Gastroesophageal sphincter (tissue), 4 donors: ENCODE results near the gene CEP63. TPM values are rescaled to one million over a fixed set of nuclear protein-coding genes. Genes with fewer than 3 reads are reported as not detected.
A peak's percentile ranks its signal among the peaks of the same experiment; 100 is the strongest.

Experiments used
- ATAC-seq: fragments of 150-250 bp; one replicate; pipeline ENCODE4 v1.9.1; 2016; ENCODE audit warnings: mild to moderate bottlenecking, moderate library complexity
- H3K27ac ChIP-seq, 4 donors: fragments of 200-600 bp; sonication (generic) in 3 of 4; 1 replicate in 3 of 4; 2 replicates in 1 of 4; pipeline ENCODE4 v1.5.1; 2016 to 2019
- H3K27me3 ChIP-seq: fragments of 200-600 bp; sonication (generic); one replicate; pipeline ENCODE4 v1.5.1; 2019
- H3K36me3 ChIP-seq, 2 donors: fragments of 200-600 bp; sonication (generic); one replicate each; pipeline ENCODE4 v1.5.1; 2019; ENCODE audit warnings: control low read depth in 1 of 2
- H3K4me1 ChIP-seq, 3 donors: fragments of 200-600 bp; sonication (generic); 1 replicate in 2 of 3; 2 replicates in 1 of 3; pipeline ENCODE4 v1.5.1; 2016 to 2019; ENCODE audit warnings: control low read depth in 2 of 3
- H3K4me3 ChIP-seq, 2 donors: fragments of 200-600 bp; sonication (generic); one replicate each; pipeline ENCODE4 v1.5.1; 2019; ENCODE audit warnings: mild to moderate bottlenecking in 1 of 2, moderate library complexity in 1 of 2
- H3K9me3 ChIP-seq, 3 donors: fragments of 200-600 bp; sonication (generic); one replicate each; pipeline ENCODE4 v1.5.1; 2017 to 2019; ENCODE audit warnings: control low read depth in 2 of 3
- EP300 ChIP-seq: sonication (generic); formaldehyde crosslinking; IDR thresholded peaks from one replicate; pipeline ENCODE4 v1.6.1; 2017; ENCODE audit warnings: antibody characterized with exemption, mild to moderate bottlenecking
- POLR2A ChIP-seq, 2 donors: fragments of 450-650 bp; IDR thresholded peaks; one replicate each; pipeline ENCODE4 v1.6.1; 2017; ENCODE audit warnings: antibody characterized with exemption in 2 of 2, mild to moderate bottlenecking in 2 of 2, moderate library complexity in 1 of 2
- POLR2AphosphoS5 ChIP-seq: sonication (generic); formaldehyde crosslinking; IDR thresholded peaks from one replicate; pipeline ENCODE4 v1.6.1; 2017; ENCODE audit warnings: antibody characterized with exemption
- WGBS, 2 donors: methylation state at CpG; one replicate each; pipeline ENCODE4 v1.1.5; 2018; ENCODE audit warnings: low coverage in 1 of 2; 5-methylcytosine and 5-hydroxymethylcytosine counted together
- total RNA-seq, 4 donors: library from RNA; depleted of rRNA; stranded (reverse); fragments of >200 nt; gene quantifications; one replicate each; pipeline ENCODE4 v1.1.0, GENCODE V29; 2016
- TF ChIP-seq, protein P1 (sequence below), 4 experiments: fragments of 200-600 bp in 2 of 4; fragments of 450-650 bp in 2 of 4; sonication (generic) in 1 of 4; IDR thresholded peaks; one replicate each; pipeline ENCODE4 v1.5.1; 2017 to 2019; ENCODE audit warnings: antibody characterized with exemption in 4 of 4, mild to moderate bottlenecking in 2 of 4, moderate library complexity in 2 of 4

The CEP63 gene
- total RNA-seq, 4 donors from 2014 or later = 17.9 to 30.1 (median 25.9) TPM

- no peaks in the 10 kb centered on the region for H3K27me3 ChIP-seq
- H3K4me3 ChIP-seq = no peak overlapping the region
- H3K27ac ChIP-seq = no peak overlapping the region
- no peaks in the 10 kb centered on the region for H3K9me3 ChIP-seq
- ATAC-seq = no peak
- TF ChIP-seq, protein P1, sequence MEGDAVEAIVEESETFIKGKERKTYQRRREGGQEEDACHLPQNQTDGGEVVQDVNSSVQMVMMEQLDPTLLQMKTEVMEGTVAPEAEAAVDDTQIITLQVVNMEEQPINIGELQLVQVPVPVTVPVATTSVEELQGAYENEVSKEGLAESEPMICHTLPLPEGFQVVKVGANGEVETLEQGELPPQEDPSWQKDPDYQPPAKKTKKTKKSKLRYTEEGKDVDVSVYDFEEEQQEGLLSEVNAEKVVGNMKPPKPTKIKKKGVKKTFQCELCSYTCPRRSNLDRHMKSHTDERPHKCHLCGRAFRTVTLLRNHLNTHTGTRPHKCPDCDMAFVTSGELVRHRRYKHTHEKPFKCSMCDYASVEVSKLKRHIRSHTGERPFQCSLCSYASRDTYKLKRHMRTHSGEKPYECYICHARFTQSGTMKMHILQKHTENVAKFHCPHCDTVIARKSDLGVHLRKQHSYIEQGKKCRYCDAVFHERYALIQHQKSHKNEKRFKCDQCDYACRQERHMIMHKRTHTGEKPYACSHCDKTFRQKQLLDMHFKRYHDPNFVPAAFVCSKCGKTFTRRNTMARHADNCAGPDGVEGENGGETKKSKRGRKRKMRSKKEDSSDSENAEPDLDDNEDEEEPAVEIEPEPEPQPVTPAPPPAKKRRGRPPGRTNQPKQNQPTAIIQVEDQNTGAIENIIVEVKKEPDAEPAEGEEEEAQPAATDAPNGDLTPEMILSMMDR (IDR thresholded peaks at IDR 0.05) = no peak
- no peak for TF ChIP-seq POLR2AphosphoS5
- whole genome bisulfite sequencing, 2 donors = 90% methylated on average over 2 of the region's 2 CpGs; no CpG with 5 or more reads in 1 of the 2 donors
- peaks cover 0 to 14% (median 0%) of the 10 kb centered on the region in 3 donors for H3K4me1 ChIP-seq
- H3K36me3 ChIP-seq = no peaks in the 10 kb centered on the region
Measured at GRCh38 chr3:134597390-134597970, 111.6 kb downstream of the CEP63 start.

DNA sequence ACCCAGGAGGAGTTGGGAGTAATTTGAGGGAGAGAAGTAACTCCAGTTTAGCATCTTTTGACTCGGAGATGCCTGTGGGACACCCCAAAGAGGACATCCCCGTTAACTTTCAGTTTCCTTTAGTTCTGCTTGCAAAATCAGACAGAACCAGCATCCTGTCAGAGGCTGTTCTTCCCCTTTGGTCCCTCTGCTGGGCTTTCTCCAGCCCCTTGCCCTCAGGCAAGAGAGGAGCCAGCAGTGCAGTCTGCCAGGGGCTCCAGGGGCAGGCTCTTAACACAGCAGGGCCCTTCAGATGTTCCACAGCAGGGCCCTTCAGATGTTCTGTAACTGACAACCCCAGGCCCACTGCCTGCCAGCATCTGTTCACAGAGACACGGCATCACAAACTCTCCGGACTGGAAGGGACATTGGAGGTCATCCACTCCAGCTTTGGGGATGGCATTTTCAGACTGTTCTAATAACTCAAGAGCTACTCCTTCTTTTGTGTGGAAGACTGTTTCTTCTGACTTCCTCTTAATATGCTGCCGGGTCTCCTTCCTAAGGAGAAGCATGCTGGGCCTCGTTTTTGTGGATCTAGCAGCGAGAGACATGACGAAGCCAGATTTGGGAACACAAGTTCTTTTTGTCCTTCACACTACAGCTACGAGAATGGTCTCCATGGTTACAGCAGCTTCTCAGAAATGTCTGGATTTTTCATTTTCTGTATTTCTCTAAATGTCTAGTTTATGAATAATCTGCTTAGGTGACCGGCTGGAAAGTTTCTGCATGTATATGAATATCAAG lies 113.1 kb downstream of the CEP63 start:
- Histone ChIP-seq H3K27me3 (no peaks in the 10 kb centered on the region), H3K4me3 (no peak overlapping the region), H3K4me1 (peaks cover 0 to 14% (median 0%) of the 10 kb centered on the region in 3 donors), H3K27ac (no peak overlapping the region), H3K9me3 (no peaks in the 10 kb centered on the region), H3K36me3 (peaks cover 0 to 11% of the 10 kb centered on the region in 2 donors)
- TF ChIP-seq EP300 = no peak
- TF ChIP-seq POLR2A (IDR thresholded peaks at IDR 0.05) = no peak
- no peak for TF ChIP-seq POLR2AphosphoS5
- TF ChIP-seq, protein P1 (IDR thresholded peaks at IDR 0.05) = no peak
- ATAC-seq = no peak
- WGBS, 2 donors = 63 to 69% methylated on average over 7 to 9 of the region's 10 CpGs

GRCh38 chr3:134600206-134600605 lies 114.3 kb downstream of the CEP63 start:
- WGBS, 2 donors = 40 to 56% methylated on average over 1 of the region's 1 CpG
- no peak for ATAC-seq
- TF ChIP-seq POLR2A (IDR thresholded peaks at IDR 0.05) (no peak), POLR2AphosphoS5 (no peak), EP300 (no peak)
- TF ChIP-seq, protein P1 (IDR thresholded peaks at IDR 0.05) = no peak
- Histone ChIP-seq H3K36me3 (peaks cover 0 to 14% of the 10 kb centered on the region in 2 donors), H3K27me3 (no peaks in the 10 kb centered on the region), H3K9me3 (no peaks in the 10 kb centered on the region), H3K4me1 (peaks cover 0 to 14% (median 0%) of the 10 kb centered on the region in 3 donors), H3K27ac (no peak overlapping the region), H3K4me3 (no peak overlapping the region)

GRCh38 chr3:134600685-134601463 lies 115.0 kb downstream of the CEP63 start:
- peak; percentile 71 for ATAC-seq
- 1 to 18% methylated on average over 24 of the region's 31 CpGs for WGBS, 2 donors
- Histone ChIP-seq H3K4me3 (peak overlapping the region in 1 of 2 donors; percentile 20), H3K27me3 (no peaks in the 10 kb centered on the region), H3K9me3 (no peaks in the 10 kb centered on the region), H3K27ac (no peak overlapping the region), H3K36me3 (peaks cover 0 to 17% of the 10 kb centered on the region in 2 donors), H3K4me1 (peaks cover 0 to 14% (median 0%) of the 10 kb centered on the region in 3 donors)
- TF ChIP-seq POLR2AphosphoS5 = no peak
- TF ChIP-seq, protein P1 (IDR thresholded peaks at IDR 0.05) = peak in 3 of 4 experiments; percentile 80 to 97 (median 88)
